ENCODE data around the gene SKAP2. TPM values are rescaled to one million over a fixed set of nuclear protein-coding genes. Genes with fewer than 3 reads are reported as not detected.

The SKAP2 gene
- total and polyA plus RNA-seq, 9 donors, result 6.3 to 15.1 (median 9.6) TPM

GRCh38 chr7:26724795-26725194 lies 139.6 kb downstream of the SKAP2 start:
- H3K9me3 ChIP-seq (replicated peaks; ENCODE audit: control insufficient read depth, low read depth, low read length), result no peaks in the 10 kb centered on the region
- H3K4me1 ChIP-seq (ENCODE audit: control insufficient read depth, insufficient read depth, low read length), result peaks cover 3% of the 10 kb centered on the region
- H3K27me3 ChIP-seq (ENCODE audit: control insufficient read depth, insufficient read depth, low read length), result no peaks in the 10 kb centered on the region
- no CpG with 5 or more reads among the region's 2 CpGs for WGBS (ENCODE audit: insufficient coverage)
- no peak overlapping the region for H3K27ac ChIP-seq (ENCODE audit: low read length)
- no peaks in the 10 kb centered on the region for H3K36me3 ChIP-seq (ENCODE audit: control insufficient read depth, insufficient read depth, low read length)
- DNase-seq, result peak; percentile 38
- H3K4me3 ChIP-seq (ENCODE audit: low read length), result no peak overlapping the region

- Histone ChIP-seq H3K4me3 (ENCODE audit: low read length) (no peak overlapping the region), H3K27me3 (ENCODE audit: control insufficient read depth, insufficient read depth, low read length) (no peaks in the 10 kb centered on the region), H3K4me1 (ENCODE audit: control insufficient read depth, insufficient read depth, low read length) (peaks cover 3% of the 10 kb centered on the region), H3K9me3 (replicated peaks; ENCODE audit: control insufficient read depth, low read depth, low read length) (no peaks in the 10 kb centered on the region), H3K36me3 (ENCODE audit: control insufficient read depth, insufficient read depth, low read length) (no peaks in the 10 kb centered on the region), H3K27ac (ENCODE audit: low read length) (no peak overlapping the region)
- WGBS (ENCODE audit: insufficient coverage), result 0% methylated on average over 3 of the region's 5 CpGs
- DNase-seq, result peak; percentile 82
These were observed 141.3 kb downstream of the SKAP2 start for GRCh38 chr7:26723129-26723528.

- no peaks in the 10 kb centered on the region for H3K9me3 ChIP-seq (replicated peaks; ENCODE audit: control insufficient read depth, low read depth, low read length)
- peaks cover 3% of the 10 kb centered on the region for H3K4me1 ChIP-seq (ENCODE audit: control insufficient read depth, insufficient read depth, low read length)
- no peaks in the 10 kb centered on the region for H3K36me3 ChIP-seq (ENCODE audit: control insufficient read depth, insufficient read depth, low read length)
- H3K27ac ChIP-seq (ENCODE audit: low read length), result no peak overlapping the region
- no peak for DNase-seq
- no peak overlapping the region for H3K4me3 ChIP-seq (ENCODE audit: low read length)
- H3K27me3 ChIP-seq (ENCODE audit: control insufficient read depth, insufficient read depth, low read length), result no peaks in the 10 kb centered on the region
These were observed 142.9 kb downstream of the SKAP2 start for GRCh38 chr7:26721450-26721849.

- Histone ChIP-seq H3K4me3 (ENCODE audit: low read length) (no peak overlapping the region), H3K9me3 (replicated peaks; ENCODE audit: control insufficient read depth, low read depth, low read length) (no peaks in the 10 kb centered on the region), H3K36me3 (ENCODE audit: control insufficient read depth, insufficient read depth, low read length) (no peaks in the 10 kb centered on the region), H3K4me1 (ENCODE audit: control insufficient read depth, insufficient read depth, low read length) (peaks cover under 1% of the 10 kb centered on the region), H3K27me3 (ENCODE audit: control insufficient read depth, insufficient read depth, low read length) (no peaks in the 10 kb centered on the region), H3K27ac (ENCODE audit: low read length) (no peak overlapping the region)
- no CpG with 5 or more reads among the region's 1 CpG for WGBS (ENCODE audit: insufficient coverage)
- DNase-seq, result no peak
These were observed 146.3 kb downstream of the SKAP2 start for GRCh38 chr7:26718063-26718462.

- no peak for DNase-seq
These were observed 150.0 kb downstream of the SKAP2 start for GRCh38 chr7:26714438-26714837.

GRCh38 chr7:26714006-26714405 lies 150.4 kb downstream of the SKAP2 start:
- Histone ChIP-seq H3K9me3 (replicated peaks; ENCODE audit: control insufficient read depth, low read depth, low read length) (no peaks in the 10 kb centered on the region), H3K27ac (ENCODE audit: low read length) (no peak overlapping the region), H3K36me3 (ENCODE audit: control insufficient read depth, insufficient read depth, low read length) (no peaks in the 10 kb centered on the region), H3K27me3 (ENCODE audit: control insufficient read depth, insufficient read depth, low read length) (no peaks in the 10 kb centered on the region), H3K4me1 (ENCODE audit: control insufficient read depth, insufficient read depth, low read length) (no peaks in the 10 kb centered on the region), H3K4me3 (ENCODE audit: low read length) (no peak overlapping the region)
- WGBS (ENCODE audit: insufficient coverage), result no CpG with 5 or more reads among the region's 2 CpGs
- no peak for DNase-seq

More at GRCh38 chr7:26714438-26714837, 150.0 kb downstream of the SKAP2 start:
- H3K4me3 ChIP-seq (ENCODE audit: low read length), result no peak overlapping the region
- WGBS (ENCODE audit: insufficient coverage), result no CpG with 5 or more reads among the region's 3 CpGs
- H3K27me3 ChIP-seq (ENCODE audit: control insufficient read depth, insufficient read depth, low read length), result no peaks in the 10 kb centered on the region
- no peak overlapping the region for H3K27ac ChIP-seq (ENCODE audit: low read length)
- H3K9me3 ChIP-seq (replicated peaks; ENCODE audit: control insufficient read depth, low read depth, low read length), result no peaks in the 10 kb centered on the region
- H3K4me1 ChIP-seq (ENCODE audit: control insufficient read depth, insufficient read depth, low read length), result no peaks in the 10 kb centered on the region
- no peaks in the 10 kb centered on the region for H3K36me3 ChIP-seq (ENCODE audit: control insufficient read depth, insufficient read depth, low read length)

GRCh38 chr7:26709210-26709990 lies 155.0 kb downstream of the SKAP2 start:
- WGBS (ENCODE audit: insufficient coverage), result no CpG with 5 or more reads among the region's 1 CpG
- H3K9me3 ChIP-seq (replicated peaks; ENCODE audit: control insufficient read depth, low read depth, low read length), result no peaks in the 10 kb centered on the region
- no peak overlapping the region for H3K27ac ChIP-seq (ENCODE audit: low read length)
- H3K36me3 ChIP-seq (ENCODE audit: control insufficient read depth, insufficient read depth, low read length), result no peaks in the 10 kb centered on the region
- DNase-seq, result no peak
- no peak overlapping the region for H3K4me3 ChIP-seq (ENCODE audit: low read length)
- H3K4me1 ChIP-seq (ENCODE audit: control insufficient read depth, insufficient read depth, low read length), result no peaks in the 10 kb centered on the region
- H3K27me3 ChIP-seq (ENCODE audit: control insufficient read depth, insufficient read depth, low read length), result no peaks in the 10 kb centered on the region

GRCh38 chr7:26705567-26705966 lies 158.8 kb downstream of the SKAP2 start:
- no peak overlapping the region for H3K4me3 ChIP-seq (ENCODE audit: low read length)
- H3K36me3 ChIP-seq (ENCODE audit: control insufficient read depth, insufficient read depth, low read length), result no peaks in the 10 kb centered on the region
- no peak overlapping the region for H3K27ac ChIP-seq (ENCODE audit: low read length)
- no peaks in the 10 kb centered on the region for H3K9me3 ChIP-seq (replicated peaks; ENCODE audit: control insufficient read depth, low read depth, low read length)
- no peaks in the 10 kb centered on the region for H3K27me3 ChIP-seq (ENCODE audit: control insufficient read depth, insufficient read depth, low read length)
- no peaks in the 10 kb centered on the region for H3K4me1 ChIP-seq (ENCODE audit: control insufficient read depth, insufficient read depth, low read length)
- peak; percentile 88 for DNase-seq
- WGBS (ENCODE audit: insufficient coverage), result no CpG with 5 or more reads among the region's 2 CpGs

GRCh38 chr7:26704786-26705185 lies 159.6 kb downstream of the SKAP2 start:
- Histone ChIP-seq H3K9me3 (replicated peaks; ENCODE audit: control insufficient read depth, low read depth, low read length) (no peaks in the 10 kb centered on the region), H3K27me3 (ENCODE audit: control insufficient read depth, insufficient read depth, low read length) (no peaks in the 10 kb centered on the region), H3K27ac (ENCODE audit: low read length) (peak overlapping the region; percentile 39), H3K36me3 (ENCODE audit: control insufficient read depth, insufficient read depth, low read length) (no peaks in the 10 kb centered on the region), H3K4me1 (ENCODE audit: control insufficient read depth, insufficient read depth, low read length) (no peaks in the 10 kb centered on the region), H3K4me3 (ENCODE audit: low read length) (no peak overlapping the region)
- DNase-seq, result peak; percentile 69
- WGBS (ENCODE audit: insufficient coverage), result no CpG with 5 or more reads among the region's 2 CpGs

- H3K36me3 ChIP-seq (ENCODE audit: control insufficient read depth, insufficient read depth, low read length), result no peaks in the 10 kb centered on the region
- no peaks in the 10 kb centered on the region for H3K9me3 ChIP-seq (replicated peaks; ENCODE audit: control insufficient read depth, low read depth, low read length)
- no CpG with 5 or more reads among the region's 1 CpG for WGBS (ENCODE audit: insufficient coverage)
- H3K4me1 ChIP-seq (ENCODE audit: control insufficient read depth, insufficient read depth, low read length), result no peaks in the 10 kb centered on the region
- H3K27ac ChIP-seq (ENCODE audit: low read length), result no peak overlapping the region
- H3K27me3 ChIP-seq (ENCODE audit: control insufficient read depth, insufficient read depth, low read length), result no peaks in the 10 kb centered on the region
- no peak overlapping the region for H3K4me3 ChIP-seq (ENCODE audit: low read length)
- DNase-seq, result peak; percentile 43
These were observed 160.4 kb downstream of the SKAP2 start for GRCh38 chr7:26704036-26704435.

GRCh38 chr7:26700893-26701292 lies 163.5 kb downstream of the SKAP2 start:
- no peaks in the 10 kb centered on the region for H3K27me3 ChIP-seq (ENCODE audit: control insufficient read depth, insufficient read depth, low read length)
- no peak overlapping the region for H3K4me3 ChIP-seq (ENCODE audit: low read length)
- no peaks in the 10 kb centered on the region for H3K9me3 ChIP-seq (replicated peaks; ENCODE audit: control insufficient read depth, low read depth, low read length)
- no peak for DNase-seq
- no peaks in the 10 kb centered on the region for H3K4me1 ChIP-seq (ENCODE audit: control insufficient read depth, insufficient read depth, low read length)
- H3K27ac ChIP-seq (ENCODE audit: low read length), result no peak overlapping the region
- H3K36me3 ChIP-seq (ENCODE audit: control insufficient read depth, insufficient read depth, low read length), result no peaks in the 10 kb centered on the region
